MCF 10A (cell line): ENCODE results near the gene TAS2R41. TPM values are rescaled to one million over a fixed set of nuclear protein-coding genes. Genes with fewer than 3 reads are reported as not detected.

Experiments used
- Bru-seq: library from RNA; stranded (reverse); fragments of 400-500 nt; gene quantifications from one replicate; lab custom pipeline; 2021; lab: Mats Ljungman, UMichigan
- BruChase-seq, 2 experiments: library from RNA; stranded (reverse); fragments of 400-500 nt; gene quantifications; one replicate each; lab custom pipeline; 2021; lab: Mats Ljungman, UMichigan
- BruUV-seq: library from RNA; stranded (reverse); fragments of 400-500 nt; replicated peaks from 2 replicates; lab custom pipeline; 2021; lab: Mats Ljungman, UMichigan
- CTCF ChIA-PET: fragments of 300-600 bp; sonication (Branson Sonifier 250); formaldehyde crosslinking; extraction: SDS; loops from one replicate; lab custom pipeline; 2021; ENCODE audit warnings: antibody characterized with exemption, inconsistent platforms; lab: Yijun Ruan, JAX
- POLR2A ChIA-PET: fragments of 300-600, 350-650 bp; sonication (Branson Sonifier 250); formaldehyde crosslinking; extraction: SDS; loops from one replicate; lab custom pipeline; 2020; ENCODE audit warnings: antibody characterized with exemption, inconsistent platforms; lab: Yijun Ruan, JAX
- DNase-seq: peaks from one replicate; pipeline ENCODE4 v3.0.0-alpha.2; 2018; ENCODE audit not compliant: unreplicated experiment
- H3K27ac Mint-ChIP-seq: one replicate; pipeline ENCODE4 v1.8.0; 2022; ENCODE audit warnings: mild to moderate bottlenecking, low read depth, mixed read lengths; ENCODE audit not compliant: unreplicated experiment
- H3K27me3 Mint-ChIP-seq: one replicate; pipeline ENCODE4 v1.8.0; 2022; ENCODE audit warnings: mixed read lengths; ENCODE audit not compliant: insufficient read depth, unreplicated experiment
- H3K36me3 Mint-ChIP-seq: one replicate; pipeline ENCODE4 v1.8.0; 2022; ENCODE audit warnings: mild to moderate bottlenecking, moderate library complexity, mixed read lengths; ENCODE audit not compliant: insufficient read depth, unreplicated experiment
- H3K4me1 Mint-ChIP-seq: one replicate; pipeline ENCODE4 v1.8.0; 2022; ENCODE audit warnings: mixed read lengths; ENCODE audit not compliant: insufficient read depth, unreplicated experiment
- H3K4me3 Mint-ChIP-seq: one replicate; pipeline ENCODE4 v1.8.0; 2022; ENCODE audit warnings: mild to moderate bottlenecking, moderate library complexity, mixed read lengths; ENCODE audit not compliant: unreplicated experiment
- H3K9me3 Mint-ChIP-seq: one replicate; pipeline ENCODE4 v1.8.0; 2022; ENCODE audit warnings: mixed read lengths; ENCODE audit not compliant: unreplicated experiment
- intact Hi-C: fragments of 100-400 bp; cut with micrococcal nuclease; formaldehyde crosslinking; loops from 2 replicates; pipeline ENCODE4 v1.14.1; 2022
- long read RNA-seq: library from polyadenylated mRNA; stranded (forward); transcript quantifications from one replicate; pipeline ENCODE4 v2.0.0, GENCODE V29; 2022
- total RNA-seq: library from RNA; stranded (reverse); gene quantifications from 2 replicates; pipeline ENCODE4 v1.2.3, GENCODE V29; 2022
- TF ChIP-seq, protein P1 (sequence below): fragments of 200-600 bp; IDR thresholded peaks from one replicate; pipeline ENCODE4 v1.8.0; 2022; ENCODE audit warnings: antibody characterized with exemption, mild to moderate bottlenecking; ENCODE audit not compliant: unreplicated experiment

The TAS2R41 gene
- total RNA-seq (not detected in 2 replicates), Bru-seq, nascent RNA (not detected), BruChase-seq, experiment 1, labeled RNA remaining after a 6-hour chase (not detected), BruChase-seq, experiment 2, labeled RNA remaining after a 2-hour chase (not detected)
- long read RNA-seq, result 0 reads

DNA sequence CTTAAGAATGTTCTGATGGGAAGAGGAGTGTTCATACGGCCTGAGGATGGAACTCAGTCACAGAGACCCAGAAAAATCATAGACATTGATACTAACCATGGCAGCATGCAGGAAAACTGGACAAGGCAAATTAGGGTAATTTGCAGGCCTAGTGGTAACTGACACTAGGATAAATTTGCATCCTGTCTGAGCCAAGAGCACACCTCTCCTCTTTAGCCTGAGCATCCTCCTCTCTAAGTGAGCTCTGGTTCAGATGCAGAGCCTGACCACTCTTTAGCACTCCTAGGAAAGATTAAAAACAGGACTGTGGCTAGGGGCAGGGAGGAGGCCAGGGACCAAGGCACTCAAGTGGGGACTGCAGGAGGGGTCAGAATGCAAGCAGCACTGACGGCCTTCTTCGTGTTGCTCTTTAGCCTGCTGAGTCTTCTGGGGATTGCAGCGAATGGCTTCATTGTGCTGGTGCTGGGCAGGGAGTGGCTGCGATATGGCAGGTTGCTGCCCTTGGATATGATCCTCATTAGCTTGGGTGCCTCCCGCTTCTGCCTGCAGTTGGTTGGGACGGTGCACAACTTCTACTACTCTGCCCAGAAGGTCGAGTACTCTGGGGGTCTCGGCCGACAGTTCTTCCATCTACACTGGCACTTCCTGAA lies at the start of gene TAS2R41:
TSS of gene TAS2R41 (plus strand) at position 373 of the 650 bp plus-strand sequence. CDS start at position 373, 0 bp downstream.
- Mint-ChIP-seq H3K4me3 (no peak within 1 kb of the TSS), H3K36me3 (no peaks in the 10 kb centered on the region), H3K4me1 (peaks cover 2% of the 10 kb centered on the region), H3K9me3 (peaks cover 15% of the 10 kb centered on the region), H3K27me3 (no peaks in the 10 kb centered on the region), H3K27ac (no peak within 1 kb of the TSS)
- no peak for DNase-seq
- POLR2A ChIA-PET, result no interaction called here
- intact Hi-C loops, result no loop called here
- CTCF ChIA-PET, result interaction anchor here (3.7 kb wide), 1 partner anchor 13 kb away, joined by 18 read pairs; no protein-coding TSS in a partner anchor
- TF ChIP-seq, protein P1, sequence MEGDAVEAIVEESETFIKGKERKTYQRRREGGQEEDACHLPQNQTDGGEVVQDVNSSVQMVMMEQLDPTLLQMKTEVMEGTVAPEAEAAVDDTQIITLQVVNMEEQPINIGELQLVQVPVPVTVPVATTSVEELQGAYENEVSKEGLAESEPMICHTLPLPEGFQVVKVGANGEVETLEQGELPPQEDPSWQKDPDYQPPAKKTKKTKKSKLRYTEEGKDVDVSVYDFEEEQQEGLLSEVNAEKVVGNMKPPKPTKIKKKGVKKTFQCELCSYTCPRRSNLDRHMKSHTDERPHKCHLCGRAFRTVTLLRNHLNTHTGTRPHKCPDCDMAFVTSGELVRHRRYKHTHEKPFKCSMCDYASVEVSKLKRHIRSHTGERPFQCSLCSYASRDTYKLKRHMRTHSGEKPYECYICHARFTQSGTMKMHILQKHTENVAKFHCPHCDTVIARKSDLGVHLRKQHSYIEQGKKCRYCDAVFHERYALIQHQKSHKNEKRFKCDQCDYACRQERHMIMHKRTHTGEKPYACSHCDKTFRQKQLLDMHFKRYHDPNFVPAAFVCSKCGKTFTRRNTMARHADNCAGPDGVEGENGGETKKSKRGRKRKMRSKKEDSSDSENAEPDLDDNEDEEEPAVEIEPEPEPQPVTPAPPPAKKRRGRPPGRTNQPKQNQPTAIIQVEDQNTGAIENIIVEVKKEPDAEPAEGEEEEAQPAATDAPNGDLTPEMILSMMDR, result no peak
- no TSS peak for BruUV-seq

- TF ChIP-seq, protein P1, result no peak
- no TSS peak for BruUV-seq
These were observed 47.6 kb upstream of the TAS2R41 start for GRCh38 chr7:143429770-143430698.

DNA sequence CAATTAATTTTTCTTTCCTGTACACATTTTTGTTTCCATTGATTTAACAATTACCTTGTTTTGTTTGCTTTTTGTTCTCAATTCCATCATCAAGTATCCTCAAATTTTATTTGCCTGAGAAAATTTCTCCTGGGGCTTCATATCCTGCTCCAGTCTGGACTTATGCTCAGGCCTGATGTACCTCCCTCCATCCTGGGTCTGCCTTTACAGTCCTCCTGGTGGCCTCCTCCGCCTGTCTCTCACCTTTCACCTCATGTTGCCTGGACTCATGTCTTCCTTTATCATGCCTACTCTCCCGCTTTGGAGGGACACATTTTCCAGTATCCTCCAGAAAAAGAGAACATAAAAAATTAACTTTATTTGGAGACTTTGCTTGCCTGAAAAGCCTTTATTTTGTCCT lies 46.6 kb upstream of the TAS2R41 start:
- CTCF ChIA-PET, result interaction anchor here (0.6 to 1.3 kb wide), 4 partner anchors 9 to 968 kb away, joined by 3 to 4 read pairs (median 3); no protein-coding TSS in a partner anchor

More at GRCh38 chr7:143429770-143430698, 47.6 kb upstream of the TAS2R41 start:
- no peaks in the 10 kb centered on the region for H3K36me3 Mint-ChIP-seq
- H3K9me3 Mint-ChIP-seq, result no peaks in the 10 kb centered on the region
- peak; percentile 43 for DNase-seq
- no peaks in the 10 kb centered on the region for H3K27me3 Mint-ChIP-seq
- POLR2A ChIA-PET, result interaction anchor here (0.7 kb wide), 1 partner anchor 50 kb away, joined by 3 read pairs; no protein-coding TSS in a partner anchor
- H3K4me1 Mint-ChIP-seq, result peaks cover 28% of the 10 kb centered on the region
- H3K27ac Mint-ChIP-seq, result peak overlapping the region; percentile 75
- intact Hi-C loops, result no loop called here
- H3K4me3 Mint-ChIP-seq, result peak overlapping the region; percentile 62
- CTCF ChIA-PET, result interaction anchor here (1.0 to 1.7 kb wide), 2 partner anchors 13 to 20 kb away, joined by 3 to 9 read pairs; no protein-coding TSS in a partner anchor

More for the DNA sequence above, 46.6 kb upstream of the TAS2R41 start:
- no peaks in the 10 kb centered on the region for H3K9me3 Mint-ChIP-seq
- H3K36me3 Mint-ChIP-seq, result no peaks in the 10 kb centered on the region
- H3K27ac Mint-ChIP-seq, result no peak overlapping the region
- BruUV-seq, result no TSS peak
- H3K4me3 Mint-ChIP-seq, result no peak overlapping the region
- POLR2A ChIA-PET, result interaction anchor here (0.9 kb wide), 1 partner anchor 47 kb away, joined by 3 read pairs; no protein-coding TSS in a partner anchor
- TF ChIP-seq, protein P1, result no peak
- no peak for DNase-seq
- H3K27me3 Mint-ChIP-seq, result no peaks in the 10 kb centered on the region
- intact Hi-C loops, result no loop called here
- peaks cover 34% of the 10 kb centered on the region for H3K4me1 Mint-ChIP-seq
